GM18909 (cell line): ENCODE data around the gene ITGA8.
A peak's percentile ranks its signal among the peaks of the same experiment; 100 is the strongest.
"Not testable (repeated sequence)": the region's sequence is repeated elsewhere in the genome, so short reads cannot be mapped to it uniquely, and the experiment has no call there.

Experiments
- ATAC-seq: cut with Tn5 transposase; IDR thresholded peaks from one replicate; pipeline ENCODE4 v1.9.1; 2021; ENCODE audit warnings: mild to moderate bottlenecking; ENCODE audit not compliant: unreplicated experiment, poor library complexity

The ITGA8 gene

DNA sequence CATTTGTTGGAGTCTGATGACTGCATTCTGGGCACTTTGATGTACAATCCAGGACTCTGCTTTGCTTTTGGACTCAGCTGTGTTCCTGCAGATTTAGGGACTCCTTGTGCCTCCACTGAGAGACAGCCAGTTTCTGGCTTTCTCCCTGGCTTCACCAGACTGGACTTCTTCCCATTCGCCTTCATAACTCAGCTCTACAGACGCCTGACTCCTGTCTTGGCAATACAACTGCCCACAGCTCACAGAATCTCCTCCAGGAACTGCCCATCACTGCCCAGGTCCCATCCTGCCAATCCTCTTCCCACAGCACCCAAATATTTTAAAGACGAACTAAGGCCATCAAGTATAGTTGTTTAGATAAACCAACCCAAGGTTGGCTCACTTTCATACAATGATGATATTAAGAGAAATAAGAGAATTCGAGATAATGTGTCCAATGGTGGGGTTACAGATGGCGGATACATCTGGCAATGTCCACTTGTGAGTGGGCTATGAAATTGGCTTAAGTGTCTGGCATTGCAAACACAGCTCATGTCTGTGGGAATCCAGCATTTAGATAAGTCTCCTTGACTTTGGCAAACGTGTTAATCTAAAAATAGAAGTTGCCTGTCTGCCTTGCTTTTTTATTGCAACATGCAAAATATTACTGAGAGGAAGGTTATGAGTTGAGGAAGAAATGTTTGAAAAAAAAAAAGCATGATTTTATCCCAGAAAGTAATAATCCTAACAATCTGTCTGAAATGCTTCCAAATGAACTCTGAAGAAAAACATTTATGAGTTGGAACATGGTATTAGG lies 95.1 kb downstream of the ITGA8 start:
- ATAC-seq = no peak

DNA sequence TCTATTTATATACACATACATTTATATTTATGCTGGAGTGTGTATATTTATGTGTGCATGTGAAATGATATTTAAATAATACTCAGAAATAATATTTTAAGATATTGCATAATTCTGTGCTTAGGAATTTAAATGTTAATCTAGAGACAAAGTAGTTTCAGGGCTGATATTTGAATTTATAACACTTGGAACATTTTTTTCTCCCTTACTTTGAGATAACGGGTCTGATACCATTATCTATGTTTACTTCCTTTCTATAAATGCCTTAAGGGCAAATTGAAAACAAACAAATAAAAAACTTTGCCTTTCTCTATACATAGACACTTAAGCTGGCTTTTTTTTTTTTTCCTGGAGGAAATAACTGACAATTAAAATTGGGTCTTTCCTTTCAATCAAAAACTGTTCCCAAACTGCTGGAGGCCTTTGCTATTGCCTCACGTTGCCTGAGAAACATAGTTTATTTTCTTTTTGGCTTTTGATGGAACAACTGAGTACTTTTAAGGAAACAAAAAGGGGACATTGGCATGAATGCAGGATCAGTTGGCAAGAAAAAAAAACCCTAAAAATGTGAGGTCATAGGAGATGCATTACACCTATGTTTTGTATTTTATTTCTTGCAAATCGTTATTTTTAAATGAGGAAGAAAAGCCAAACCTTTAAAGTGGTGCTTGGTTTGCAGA lies 98.7 kb downstream of the ITGA8 start:
- no peak for ATAC-seq

- ATAC-seq = no peak
These were observed 99.4 kb downstream of the ITGA8 start for GRCh38 chr10:15620337-15620736.

- ATAC-seq = no peak
These were observed 110.5 kb downstream of the ITGA8 start for GRCh38 chr10:15609246-15609645.

GRCh38 chr10:15606377-15606776 lies 113.3 kb downstream of the ITGA8 start:
- ATAC-seq = no peak

GRCh38 chr10:15605740-15606369 lies 113.9 kb downstream of the ITGA8 start:
- ATAC-seq = no peak

GRCh38 chr10:15603446-15604011 lies 116.2 kb downstream of the ITGA8 start:
- no peak for ATAC-seq

DNA sequence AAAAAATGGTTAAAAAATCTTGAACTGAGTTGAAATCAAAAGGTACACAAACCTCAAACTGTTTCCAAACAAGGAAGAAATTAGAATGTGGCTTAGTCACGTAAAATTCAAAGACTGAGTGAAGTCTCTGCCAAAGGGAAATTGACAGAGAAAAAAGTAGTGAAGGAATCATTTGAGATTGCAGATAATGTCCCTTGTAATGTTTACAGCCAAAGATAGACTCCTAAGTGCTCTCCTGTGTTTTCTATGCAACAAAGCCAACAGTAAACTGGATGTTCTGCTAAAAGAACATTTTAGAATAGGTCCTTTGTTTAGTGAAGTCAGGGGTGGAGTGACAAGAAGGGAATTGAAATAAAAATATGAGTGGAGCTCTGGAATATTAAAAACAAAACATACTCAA lies 117.9 kb downstream of the ITGA8 start:
- ATAC-seq = no peak

- ATAC-seq = no peak
These were observed 124.5 kb downstream of the ITGA8 start for GRCh38 chr10:15595260-15595659.

GRCh38 chr10:15591937-15592336 lies 127.8 kb downstream of the ITGA8 start:
- ATAC-seq = no peak

- no peak for ATAC-seq
These were observed 128.3 kb downstream of the ITGA8 start for GRCh38 chr10:15591431-15591830.

- no peak for ATAC-seq
These were observed 130.8 kb downstream of the ITGA8 start for GRCh38 chr10:15588635-15589508.

DNA sequence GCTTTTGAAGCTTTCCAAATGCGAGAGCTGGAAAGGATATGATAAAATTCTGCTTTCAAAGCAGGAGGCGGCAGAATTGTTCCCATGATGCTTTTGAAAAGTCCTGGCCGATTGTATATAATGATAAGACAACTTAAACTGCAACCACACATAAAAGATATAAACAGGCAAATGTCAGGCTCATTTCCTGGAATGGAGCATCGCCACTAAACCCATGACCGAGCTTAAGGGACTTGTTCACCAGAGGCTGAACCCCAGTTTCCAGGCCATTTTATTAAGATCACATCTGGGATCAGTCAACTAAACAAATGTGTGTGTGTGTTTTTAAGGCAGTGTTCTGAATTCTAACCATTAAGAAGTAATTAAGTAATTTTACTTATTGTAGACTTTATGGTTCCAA lies 131.6 kb downstream of the ITGA8 start:
- no peak for ATAC-seq

DNA sequence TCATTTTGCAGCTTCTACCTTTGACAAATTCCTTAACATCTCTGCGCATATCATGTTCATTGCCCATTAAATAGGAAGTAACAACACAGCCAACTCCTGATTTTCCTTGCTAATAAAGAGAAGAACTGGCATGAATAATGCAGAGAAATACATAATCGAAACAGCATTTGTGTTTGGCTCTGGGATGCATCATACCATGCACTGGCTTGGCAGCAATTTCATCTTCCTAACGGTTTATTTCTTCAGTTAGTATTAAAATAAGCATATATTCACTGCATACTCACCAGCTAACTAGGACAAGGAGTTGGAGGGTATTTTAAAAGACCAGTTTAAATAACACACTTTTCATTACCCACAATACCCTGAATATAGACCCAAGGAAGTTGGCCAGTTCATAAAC lies 132.5 kb downstream of the ITGA8 start:
- no peak for ATAC-seq

DNA sequence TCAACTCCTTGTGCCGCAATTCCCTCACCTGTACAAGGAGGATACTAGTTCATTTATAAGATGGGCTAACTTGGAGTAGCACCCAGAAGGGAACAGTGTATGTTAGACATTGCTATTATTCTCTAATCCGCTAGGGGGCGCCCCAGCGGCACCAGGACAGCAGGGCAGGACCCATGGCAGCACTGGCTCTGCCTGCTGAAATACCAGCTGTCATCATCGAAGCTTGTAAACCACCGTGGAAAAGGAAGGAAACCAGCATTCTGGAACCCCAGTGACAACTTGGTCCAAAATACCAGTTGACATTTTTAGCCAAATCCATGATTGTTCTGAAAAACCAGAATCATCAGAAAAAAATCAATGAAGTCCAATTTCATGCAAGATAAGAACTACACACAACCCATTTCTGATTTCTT lies 134.4 kb downstream of the ITGA8 start:
- peak; percentile 81 for ATAC-seq

DNA sequence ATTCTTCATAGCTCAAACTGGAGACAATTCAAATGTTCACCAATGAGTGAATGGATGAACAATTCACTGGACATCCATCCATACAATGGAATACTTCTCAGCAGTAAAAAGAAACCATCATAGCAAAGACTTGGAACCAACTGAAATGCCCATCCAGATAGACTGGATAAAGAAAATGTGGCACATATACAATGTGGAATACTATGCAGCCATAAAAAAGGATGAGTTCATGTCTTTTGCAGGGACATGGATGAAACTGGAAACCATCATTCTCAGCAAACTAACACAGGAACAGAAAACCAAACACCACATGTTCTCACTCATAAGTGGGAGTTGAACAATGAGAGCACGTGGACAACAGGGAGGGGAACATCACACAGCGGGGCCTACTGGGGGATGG lies 136.8 kb downstream of the ITGA8 start:
- ATAC-seq = not testable (repeated sequence)

- no peak for ATAC-seq
These were observed 140.1 kb downstream of the ITGA8 start for GRCh38 chr10:15579605-15580004.

DNA sequence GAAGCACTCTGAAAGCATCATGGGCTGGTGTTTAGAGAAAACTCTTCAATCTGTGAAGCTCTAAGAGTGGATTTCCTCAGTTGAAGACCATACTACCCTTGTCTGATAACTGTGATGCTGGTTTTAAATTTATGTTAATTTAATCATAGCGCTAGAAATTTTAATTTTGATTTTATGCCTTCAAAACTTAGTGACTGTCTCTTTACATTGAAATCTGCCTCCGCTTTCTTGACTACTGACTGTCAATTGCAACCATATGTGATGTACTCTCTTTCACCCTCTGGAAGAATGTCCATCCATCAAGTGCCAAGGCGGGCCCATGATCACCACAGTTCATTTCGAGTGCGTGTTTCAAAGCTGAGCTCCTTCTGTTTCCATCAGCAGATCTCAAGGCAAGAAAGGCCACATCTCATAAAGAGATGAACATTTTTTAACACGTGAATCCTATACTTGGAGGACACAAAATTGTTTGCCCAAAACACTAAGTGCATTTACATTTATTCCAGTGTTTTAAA lies 147.1 kb downstream of the ITGA8 start:
- ATAC-seq = no peak

DNA sequence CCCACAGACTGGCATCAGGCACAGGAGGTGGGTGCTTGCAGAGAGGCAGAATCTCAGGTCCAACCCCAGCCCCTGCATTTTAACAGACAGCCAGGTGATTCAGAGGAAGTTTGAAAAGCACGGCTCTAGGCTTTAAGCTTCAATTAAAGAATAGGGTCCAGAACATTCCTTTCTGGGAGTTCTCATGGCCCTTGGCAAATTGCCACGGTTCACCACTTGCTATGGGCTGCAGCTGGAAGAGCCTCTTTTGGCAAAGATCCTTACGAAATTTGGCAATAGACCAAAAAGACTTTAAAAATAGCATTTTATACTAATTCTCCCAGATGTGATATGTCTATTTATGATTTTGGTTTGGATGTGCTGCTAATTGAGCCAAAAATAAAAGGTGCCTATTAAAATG lies 148.1 kb downstream of the ITGA8 start:
- ATAC-seq = no peak

DNA sequence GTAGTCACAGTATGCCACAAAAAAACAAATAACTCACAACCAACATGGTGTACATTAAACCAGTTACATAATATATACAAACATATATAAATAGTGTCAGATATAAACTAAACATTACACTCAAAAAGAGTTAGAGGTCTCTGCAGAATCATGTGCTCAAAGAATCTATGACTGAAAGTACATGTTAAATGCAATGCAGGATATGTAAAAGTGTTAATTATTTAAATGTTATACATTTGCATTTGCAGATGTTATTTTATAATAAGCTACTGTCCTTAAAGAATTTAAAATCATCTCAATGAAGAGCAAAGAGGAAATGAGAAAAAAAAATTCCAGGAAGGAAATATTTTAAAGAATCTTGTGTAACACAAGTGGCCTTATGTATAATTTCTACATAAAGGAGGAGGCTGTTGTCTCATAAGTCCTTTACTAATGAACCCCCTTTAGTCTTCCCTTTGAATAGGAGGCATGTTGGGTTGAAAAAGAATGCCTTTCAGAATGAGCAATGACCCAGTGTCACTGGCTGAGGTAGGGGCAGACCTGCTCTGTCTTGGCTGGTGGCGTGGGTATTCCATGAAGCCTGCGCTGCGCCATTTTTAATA lies 148.9 kb downstream of the ITGA8 start:
- ATAC-seq = no peak
